ENCODE data around the gene WDR37.

WDR37 gene

DNA sequence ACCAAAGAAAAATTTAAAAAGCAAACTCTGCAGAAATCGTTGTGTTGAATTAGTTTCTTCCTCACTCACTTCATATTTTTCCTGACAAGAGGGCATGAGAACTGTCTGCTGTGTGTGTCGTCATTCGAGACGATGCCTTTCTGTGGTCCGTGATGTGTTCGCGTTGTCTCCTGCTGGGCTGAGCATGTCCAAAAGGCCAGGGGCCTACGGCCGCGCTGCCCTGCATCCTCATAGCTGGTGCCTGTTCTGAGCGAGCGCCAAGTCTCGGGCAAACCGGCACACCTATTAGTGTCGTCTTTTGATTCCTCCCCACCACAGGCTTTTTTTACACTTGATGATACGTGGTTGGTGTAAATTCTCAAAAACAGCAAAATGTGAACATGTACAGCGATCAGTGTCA is 27.4 kb downstream of the WDR37 start:
- no peak for DNase-seq

DNA sequence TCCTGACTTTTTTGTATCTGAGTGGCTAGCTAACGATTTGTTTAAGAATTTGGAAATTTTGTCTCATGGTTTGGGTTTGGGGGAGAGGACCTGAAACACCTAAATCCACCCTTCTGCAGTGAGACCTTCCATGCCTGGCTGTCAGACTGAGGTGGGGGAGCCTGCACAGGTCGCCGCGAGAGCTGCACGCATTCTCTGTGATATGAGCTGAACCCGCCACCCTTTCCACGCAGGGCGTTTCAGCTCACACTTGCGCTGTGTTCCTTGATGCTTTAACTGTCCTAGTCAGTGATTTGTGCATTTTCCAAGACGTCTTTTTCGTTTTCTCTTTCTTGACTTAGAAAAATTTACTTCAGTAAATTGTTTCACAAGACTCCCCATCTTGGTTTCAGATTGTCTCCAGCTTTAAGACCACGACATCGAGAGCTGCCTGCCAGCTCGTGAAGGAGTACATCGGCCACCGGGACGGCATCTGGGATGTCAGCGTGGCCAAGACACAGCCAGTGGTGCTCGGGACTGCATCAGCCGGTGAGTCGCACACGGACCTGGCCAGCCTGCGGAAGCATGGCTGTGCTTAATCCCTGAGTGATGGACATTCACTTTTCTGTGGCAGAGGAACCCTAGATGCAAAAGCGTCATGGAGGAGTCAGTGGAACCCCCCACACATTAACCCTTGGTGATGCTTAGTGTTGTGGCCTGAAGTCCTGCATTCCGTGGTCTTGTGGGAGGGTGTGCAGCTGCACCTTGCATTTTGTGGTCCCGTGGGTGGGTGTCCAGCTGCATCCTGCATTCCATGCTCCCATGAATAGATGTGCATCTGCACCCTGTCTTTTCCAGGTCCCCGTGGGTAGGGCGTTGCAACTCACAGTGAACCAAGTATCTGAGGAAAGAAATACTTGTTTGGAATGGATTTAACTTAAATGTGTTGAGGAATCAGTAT is 28.1 kb downstream of the WDR37 start:
- DNase-seq: no peak

DNA sequence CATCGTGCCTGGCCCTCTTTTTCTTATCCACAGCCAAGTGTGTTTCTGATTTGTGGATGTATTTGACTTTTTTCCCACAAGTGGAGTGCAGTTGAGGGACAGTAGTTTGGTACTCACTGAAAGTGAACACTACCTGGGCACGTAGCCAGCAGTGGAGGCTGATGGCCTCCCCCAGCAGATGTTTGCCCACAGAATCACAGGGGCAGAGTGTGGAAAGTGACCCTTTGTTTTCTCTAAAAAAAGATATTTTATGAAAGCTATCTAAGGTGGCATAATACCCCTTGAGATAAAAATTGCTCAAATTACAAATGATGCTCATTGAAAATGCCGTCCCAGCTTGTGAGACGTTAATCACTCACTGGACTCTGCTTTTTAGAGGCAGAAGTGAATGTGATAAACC is 29.1 kb downstream of the WDR37 start:
- no peak for DNase-seq

DNA sequence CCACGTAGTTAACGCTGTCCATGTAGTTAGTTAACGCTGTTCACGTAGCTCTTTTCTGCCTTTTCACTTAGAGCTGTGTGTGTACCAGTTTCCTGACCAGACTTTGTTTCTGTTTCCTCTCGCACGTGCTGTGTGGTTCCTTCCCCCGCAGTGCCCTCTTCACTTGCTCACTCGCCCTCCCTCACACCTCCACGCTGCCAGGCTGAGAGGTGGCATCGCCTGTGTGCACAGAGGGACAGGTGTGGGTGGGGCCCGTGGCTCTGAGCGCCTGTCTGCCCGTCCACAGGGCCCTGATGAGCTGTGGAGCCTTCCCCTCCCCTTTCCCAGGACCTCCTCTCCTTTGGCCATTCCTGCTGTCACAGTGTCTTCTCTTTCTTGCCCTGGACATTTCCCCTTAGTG is 30.6 kb downstream of the WDR37 start:
- no peak for DNase-seq

DNA sequence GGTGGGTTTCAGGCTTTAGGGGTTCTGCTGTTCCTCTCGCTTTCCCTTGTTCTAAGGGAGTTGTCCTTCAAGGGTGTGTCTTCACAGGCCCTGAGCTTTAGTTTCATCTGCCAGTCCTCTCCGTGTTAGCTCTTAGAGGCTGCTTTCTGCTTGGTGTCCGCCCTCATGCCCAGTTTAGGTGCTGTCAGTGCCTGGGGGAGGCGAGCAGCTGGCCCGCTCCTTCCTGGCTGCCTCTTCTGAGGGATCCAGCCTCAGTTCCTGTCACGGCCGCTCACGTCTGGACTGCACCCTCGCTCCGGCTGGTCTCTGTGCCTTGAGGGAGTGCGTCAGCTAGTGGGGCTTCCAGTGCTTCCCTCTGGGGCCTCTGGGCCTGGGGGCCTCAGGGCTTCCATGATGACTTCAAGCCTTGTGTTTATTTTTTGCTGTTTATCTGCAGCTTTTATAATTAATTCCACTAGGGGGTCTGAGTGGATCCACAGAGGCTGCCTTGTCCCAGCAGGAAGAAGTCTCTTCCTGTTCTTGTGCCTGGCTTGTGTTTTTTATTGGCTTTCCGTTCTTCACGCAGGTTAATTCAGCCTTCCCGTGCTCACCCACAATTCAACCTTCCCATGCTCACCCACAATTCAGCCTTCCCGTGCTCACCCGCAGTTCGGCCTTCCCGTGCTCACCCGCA is 33.0 kb downstream of the WDR37 start:
- DNase-seq: no peak

DNA sequence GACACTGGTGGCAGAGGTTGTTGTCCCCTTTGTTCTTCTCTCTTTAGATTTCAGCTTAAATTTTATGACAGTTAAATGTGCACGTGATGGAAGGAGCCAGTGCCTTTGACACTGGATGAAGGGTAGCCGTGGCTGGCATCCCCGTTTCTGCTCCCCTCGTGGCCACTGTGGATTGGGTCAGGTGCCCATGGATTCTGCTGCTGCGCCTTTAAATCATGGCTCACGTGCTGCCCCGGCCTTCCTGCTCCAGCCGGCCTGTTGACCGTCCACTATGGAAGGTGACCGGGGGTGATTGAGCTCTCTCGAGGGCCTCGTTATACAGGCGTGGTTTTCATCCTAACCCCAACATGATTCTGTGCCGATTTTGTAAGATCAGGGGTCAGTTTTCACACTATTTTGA is 34.5 kb downstream of the WDR37 start:
- no peak for DNase-seq

DNA sequence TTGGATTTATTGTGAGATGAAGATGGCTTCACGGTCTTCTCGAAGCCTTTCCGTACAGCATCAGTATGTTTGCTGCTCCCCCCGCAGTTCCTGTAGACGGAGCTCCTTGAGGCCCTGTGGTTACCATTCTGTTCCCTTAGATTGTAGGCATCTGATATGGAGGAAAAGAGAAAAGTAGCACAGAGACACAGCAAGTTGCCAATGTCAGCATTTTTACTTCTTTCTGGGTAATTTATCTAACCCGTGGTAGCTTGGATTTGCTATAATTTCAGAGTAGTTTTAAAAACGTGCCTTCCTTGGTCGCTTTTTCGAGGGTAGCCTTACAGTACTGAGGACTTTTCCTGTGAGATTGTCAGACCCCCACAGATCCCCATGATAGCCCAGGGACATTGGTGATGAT is 37.5 kb downstream of the WDR37 start:
- DNase-seq: no peak

DNA sequence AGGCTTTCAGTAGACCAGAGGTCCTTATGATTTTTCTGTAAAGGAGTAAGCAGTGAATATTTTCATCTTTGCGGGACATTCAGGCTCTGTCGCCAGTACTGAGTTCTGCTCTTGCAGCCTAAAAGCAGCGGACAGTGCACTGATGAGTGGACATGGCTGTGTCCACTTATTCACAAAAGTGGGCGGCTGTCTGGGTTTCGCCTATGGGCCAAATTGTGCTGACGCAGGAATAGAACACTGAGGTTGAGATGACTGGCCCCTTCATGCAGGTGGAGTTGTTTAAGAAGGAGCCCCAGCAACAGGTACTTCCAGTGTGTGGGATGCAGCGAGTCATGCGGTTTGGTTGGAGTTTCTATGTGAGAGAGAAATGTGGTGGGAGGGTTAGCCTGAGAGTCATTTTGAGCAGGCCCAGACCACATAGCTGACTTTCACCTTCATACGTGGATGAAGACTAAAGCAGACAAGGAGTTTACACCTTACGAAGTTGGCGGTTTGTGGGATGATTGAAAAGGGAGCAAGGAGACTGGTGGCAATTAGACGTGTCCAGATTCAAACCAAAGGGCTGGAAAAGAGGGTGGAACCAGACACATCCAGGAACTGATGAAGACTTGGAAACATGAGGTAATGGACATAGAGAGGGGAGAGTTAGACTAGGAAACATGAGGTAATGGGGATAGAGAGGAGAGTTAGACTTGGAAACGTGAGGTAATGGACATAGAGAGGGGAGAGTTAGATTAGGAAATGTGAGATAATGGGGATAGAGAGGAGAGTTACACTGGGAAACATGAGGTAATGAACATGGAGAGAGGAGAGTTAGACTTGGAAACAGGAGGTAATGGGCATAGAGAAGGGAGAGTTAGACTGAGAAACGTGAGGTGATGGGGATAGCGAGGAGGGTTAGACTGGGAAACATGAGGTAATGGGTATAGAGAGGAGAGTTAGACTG is 38.2 kb downstream of the WDR37 start:
- no peak for DNase-seq

DNA sequence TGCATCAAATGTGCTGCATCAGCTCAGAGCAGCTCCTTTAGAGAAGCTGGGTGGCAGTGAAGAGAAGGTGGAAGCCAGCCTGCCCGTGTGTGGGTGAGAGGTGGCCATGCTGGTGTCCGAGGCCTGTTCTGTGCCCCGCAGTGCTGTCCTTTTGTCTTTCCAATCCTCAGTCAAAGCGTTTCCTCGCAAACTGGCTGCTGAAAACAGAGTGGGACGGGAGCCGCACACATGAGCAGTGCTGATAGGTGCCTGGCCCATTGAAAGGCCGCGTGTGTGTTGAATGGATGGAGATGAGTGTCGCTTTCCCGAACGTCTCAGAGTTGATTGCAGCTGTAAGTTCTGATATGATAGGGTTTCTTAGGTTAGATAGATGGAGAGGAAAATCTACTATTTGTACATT is 39.3 kb downstream of the WDR37 start:
- DNase-seq: no peak

DNA sequence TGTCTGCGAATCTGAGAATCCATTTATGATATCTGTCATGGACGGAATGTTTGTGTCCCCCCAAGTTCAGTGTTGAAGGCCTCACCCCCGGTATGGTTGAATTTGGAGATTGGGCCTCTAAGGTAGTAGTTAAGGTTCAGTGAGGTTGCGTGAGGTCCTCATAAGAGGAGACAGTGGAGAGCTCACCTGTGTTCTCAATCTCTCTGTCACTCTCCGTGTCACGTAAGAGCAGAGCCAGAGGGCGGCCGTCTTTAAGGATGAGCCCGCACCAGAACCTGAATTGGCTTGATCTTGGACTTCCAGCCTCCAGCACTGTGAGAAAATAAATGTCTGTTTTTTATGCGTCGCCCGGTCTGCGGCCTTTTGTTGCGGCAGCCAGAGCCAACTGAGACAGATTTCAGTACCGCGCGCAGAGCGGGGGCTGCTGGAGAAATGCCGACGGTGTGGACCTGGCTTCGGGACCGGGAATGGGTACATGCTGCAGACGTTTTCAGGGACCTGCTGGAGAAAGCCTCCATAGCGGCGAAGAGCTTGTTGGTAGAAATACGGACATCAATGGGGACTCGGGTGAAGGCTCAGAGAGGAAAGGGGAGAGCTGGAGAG is 40.2 kb downstream of the WDR37 start:
- DNase-seq: no peak

DNA sequence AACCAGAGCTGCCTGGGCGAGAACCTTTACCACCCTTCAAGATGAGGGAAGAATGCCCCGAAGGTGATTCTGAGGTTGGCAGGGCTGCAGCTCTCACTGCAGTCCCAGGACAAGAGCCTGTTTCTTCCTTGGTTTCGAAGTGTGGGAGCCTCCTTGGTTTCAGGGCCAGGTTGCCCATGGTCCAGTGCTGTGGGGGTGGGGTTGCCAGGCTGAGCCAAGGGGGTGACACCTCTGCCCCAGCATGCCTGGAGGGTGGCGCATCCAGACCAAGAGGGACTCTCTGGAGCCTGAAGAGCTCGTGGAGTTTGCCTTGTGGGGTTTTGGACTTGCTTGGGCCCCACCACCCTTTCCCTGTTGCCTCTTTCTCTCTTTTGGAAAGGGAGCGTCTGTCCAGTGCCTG is 41.3 kb downstream of the WDR37 start:
- no peak for DNase-seq

DNA sequence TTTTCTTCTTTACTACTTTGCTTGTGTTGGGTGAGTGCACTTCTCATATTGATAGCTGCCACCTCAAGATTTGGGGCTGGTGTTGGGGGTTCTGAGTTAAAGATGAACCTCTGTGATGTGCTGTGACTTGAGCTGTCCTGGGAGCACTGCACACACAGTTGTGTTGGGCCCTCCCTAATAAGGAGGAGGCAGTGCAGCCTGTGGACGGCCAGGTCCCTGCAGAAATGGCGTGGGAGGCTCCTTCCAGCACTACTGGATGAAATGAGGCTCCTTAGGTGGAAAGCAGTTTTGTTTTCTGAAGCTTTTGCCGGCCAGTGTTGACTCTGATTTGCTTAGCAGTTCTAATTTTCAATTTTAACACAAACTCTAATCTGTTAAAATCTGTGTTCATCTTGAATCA is 44.0 kb downstream of the WDR37 start:
- no peak for DNase-seq

DNA sequence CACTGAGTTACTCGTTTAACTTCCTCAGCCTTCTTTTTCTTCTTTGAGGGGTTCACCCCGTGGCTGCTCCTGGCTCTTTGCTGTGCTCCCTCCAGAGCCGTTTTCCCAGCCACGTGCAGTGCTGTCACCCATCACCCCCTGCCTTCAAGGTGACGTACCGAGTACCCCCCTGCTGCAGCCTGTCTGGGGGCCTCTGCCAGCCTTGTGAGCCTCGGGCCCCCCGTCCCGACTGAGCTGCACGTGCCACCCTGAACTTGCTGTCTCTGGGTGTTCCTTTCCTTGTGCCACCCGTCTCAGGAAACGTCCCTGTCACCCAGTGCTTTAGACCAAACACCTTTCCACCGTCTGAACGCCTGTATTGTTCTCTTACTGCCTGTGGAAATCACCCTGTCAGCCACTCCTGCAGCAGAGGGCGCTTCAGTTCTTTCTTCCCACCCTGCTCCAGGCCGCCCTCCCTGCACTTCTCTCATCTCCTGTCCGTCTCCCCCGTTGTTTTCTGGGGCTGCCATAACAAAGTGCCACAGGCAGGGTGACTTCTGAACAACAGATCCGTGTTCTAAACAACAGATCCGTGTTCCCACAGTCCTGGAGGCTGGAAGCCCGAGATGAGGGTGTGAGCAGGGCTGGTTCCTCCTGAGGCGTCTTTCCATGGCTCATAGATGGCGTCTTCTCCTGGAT is 44.6 kb downstream of the WDR37 start:
- DNase-seq: no peak

DNA sequence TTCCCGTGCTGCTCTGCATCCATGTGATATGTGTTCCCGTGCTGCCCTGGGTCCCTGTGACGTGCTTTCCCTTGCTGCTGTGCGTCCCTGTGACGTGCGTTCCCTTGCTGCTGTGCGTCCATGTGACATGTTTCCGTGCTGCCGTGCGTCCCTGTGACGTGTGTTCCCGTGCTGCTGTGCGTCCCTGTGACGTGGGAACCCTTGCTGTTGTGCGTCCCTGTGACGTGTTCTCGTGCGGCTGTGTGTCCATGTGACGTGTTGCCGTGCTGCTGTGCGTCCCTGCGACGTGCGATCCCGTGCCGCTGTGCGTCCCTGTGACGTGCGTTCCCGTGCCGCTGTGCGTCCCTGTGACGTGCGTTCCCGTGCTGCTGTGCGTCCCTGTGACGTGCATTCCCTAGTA is 45.8 kb downstream of the WDR37 start:
- DNase-seq: no peak

DNA sequence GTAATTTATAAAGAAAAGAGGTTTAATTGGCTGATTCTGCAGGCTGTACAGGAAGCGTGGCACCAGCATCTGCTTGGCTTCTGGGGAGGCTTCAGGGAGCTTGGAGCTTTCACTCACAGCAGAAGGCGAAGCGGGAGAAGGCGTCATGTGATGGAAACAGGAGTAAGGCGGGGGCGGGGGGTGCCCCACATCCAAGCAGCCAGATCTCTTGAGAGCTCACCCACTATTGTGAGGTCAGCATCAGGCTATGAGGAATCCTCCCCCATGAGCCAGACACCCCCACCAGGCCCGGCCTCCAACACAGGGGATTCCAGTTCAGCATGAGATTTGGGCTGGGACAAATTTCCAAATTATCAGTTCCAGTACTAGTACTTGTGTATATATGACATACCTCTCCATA is 46.2 kb downstream of the WDR37 start:
- no peak for DNase-seq

DNA sequence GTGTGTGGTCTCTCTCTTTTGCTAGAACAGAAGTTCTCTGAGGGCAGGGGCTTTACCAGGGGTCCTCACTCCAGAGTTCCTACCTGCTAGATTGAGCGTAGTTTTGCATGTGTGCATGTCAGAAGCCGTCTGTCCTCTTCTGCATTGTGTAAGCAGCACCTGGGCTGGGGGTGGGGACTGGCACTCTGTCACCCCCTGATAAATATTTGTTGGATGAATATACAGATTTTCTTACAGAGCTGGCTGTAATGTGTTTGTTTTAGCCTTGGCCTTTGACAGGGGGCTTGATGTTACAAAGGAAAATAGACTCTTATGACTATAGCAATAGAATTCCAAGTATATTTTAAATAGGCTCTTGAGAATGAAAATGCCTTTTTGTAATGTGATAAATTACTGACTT is 46.6 kb downstream of the WDR37 start:
- DNase-seq: no peak

DNA sequence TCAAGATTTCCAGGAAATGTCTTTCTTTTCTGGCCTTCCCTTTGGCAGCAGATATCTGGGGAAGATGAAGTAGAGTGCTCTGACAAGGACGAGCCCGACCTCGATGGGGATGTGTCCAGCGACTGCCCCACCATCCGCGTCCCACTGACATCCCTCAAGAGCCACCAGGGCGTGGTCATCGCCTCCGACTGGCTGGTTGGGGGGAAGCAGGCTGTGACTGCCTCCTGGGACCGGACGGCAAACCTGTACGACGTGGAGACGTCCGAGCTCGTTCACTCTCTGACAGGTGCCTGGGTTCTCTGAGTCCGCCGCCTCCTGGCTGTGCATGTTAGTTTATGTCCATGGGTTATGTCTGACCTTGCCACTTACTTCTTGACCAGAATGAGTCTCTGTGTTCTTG is 47.4 kb downstream of the WDR37 start:
- DNase-seq: no peak

DNA sequence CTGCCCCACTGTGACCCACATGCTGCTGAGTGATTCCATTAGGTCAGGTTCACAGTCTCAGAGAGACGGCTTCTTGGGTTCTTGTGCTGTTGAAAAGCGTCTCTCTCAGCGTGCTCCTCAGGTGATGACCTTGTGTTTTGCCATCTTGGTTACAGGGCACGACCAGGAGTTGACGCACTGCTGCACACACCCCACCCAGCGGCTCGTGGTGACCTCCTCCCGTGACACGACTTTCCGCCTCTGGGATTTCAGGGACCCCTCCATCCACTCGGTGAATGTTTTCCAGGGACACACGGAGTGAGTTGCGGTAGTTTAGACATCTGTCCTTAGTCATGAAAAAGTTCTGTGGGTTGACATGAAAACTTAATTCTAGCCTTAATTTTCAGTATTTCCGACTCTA is 48.8 kb downstream of the WDR37 start:
- no peak for DNase-seq

DNA sequence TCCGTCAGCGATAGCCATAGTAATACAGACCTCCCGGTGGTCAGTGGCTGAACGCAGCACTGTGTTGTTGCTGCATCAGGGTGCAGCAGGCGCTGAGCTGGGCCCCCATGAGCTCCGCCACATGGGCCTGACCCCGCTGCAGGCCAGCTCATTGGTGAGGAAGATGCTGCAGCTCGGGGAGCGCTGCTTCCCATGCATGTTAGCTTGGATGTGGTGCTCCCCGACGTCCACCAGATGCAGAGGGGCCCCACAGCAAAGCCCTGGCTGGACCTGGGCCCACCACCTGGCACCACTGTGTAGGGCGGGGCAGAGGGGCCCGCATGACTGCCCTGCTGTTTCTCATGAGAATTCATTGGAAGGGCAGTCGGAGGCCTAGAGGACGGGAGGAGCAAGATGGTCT is 50.8 kb downstream of the WDR37 start:
- no peak for DNase-seq

DNA sequence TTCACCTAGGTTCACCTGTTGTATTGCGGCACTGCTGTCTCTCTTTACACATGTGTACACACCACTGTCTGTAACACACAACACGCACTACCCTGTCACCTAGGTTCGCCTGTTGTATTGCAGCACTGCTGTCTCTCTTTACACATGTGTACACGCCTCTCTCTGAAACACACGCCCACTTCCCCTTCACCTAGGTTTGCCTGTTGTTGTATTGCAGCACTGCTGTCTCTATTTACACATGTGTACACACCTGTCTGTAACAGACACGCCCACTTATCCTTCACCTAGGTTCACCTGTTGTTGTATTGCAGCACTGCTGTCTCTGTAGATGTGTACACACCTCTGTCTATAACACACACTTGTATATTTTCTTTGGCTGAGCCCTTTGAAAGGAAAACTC is 51.5 kb downstream of the WDR37 start:
- peak; percentile 54 for DNase-seq

DNA sequence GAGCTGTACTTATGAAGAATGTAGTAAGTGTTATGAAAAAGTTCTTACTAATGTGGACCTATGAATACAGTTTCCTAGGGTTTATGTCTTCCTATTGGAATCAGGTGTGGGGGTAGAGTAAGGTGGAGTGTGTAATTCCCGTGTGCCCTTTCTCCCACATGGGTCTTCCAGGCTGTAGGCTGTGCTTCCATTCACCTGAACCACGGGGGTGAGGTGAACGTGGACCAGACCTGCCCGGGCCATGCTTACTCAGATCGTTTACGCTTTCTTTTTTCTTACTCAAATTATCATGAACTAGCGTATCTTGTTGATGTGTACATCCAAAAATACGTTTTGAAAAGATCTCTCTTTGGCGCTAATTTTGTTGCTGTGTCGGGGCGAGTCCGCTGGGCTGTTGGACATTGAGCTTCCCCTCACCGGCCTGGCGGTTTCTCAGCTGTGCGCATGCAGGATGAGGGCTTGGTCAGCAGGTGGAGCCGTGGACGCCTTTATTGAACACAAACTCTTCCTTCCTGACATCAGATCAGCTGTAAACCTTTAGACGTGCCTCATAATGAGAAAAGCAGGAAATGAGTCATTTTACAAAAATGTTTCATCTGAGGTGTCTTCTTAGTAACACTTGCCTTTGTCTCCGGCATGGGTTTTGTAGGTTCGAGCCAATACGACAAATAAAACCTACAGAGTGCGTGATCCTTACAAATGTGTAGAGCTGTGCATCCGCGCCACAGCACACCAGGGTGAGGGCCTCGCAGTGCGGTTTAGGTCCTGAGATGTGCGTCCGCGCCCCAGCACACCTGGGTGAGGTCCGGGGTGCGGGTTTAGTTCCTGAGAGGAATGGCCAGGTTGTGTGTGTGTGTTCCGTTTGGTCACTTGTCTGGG is 53.8 kb downstream of the WDR37 start:
- DNase-seq: peak; percentile 25

Data from NCI-H748 treated with DMSO at 0.1 percent for 48 hours (cell line).